B cell (primary cell): ENCODE results near the gene PLEKHG4. TPM values are rescaled to one million over a fixed set of nuclear protein-coding genes. Genes with fewer than 3 reads are reported as not detected.

ENCODE experiments used
- ATAC-seq: fragments of 200-7000 bp; cut with Tn5 transposase; one replicate; pipeline ENCODE4 v1.10.0; 2021; ENCODE audit warnings: low read depth, mild to moderate bottlenecking, moderate number of reproducible peaks, moderate library complexity
- CTCF ChIA-PET: fragments of 350-600 bp; sonication (Branson Sonifier 250); formaldehyde crosslinking; loops from one replicate; lab custom pipeline; 2021; ENCODE audit warnings: antibody characterized with exemption, inconsistent platforms; lab: Charles Lee
- POLR2A ChIA-PET: fragments of 350-600 bp; sonication (Branson Sonifier 250); formaldehyde crosslinking; loops from one replicate; lab custom pipeline; 2021; ENCODE audit warnings: antibody characterized with exemption; lab: Charles Lee
- DNase-seq: peaks from one replicate; pipeline ENCODE4 v3.0.0; 2013
- H2AFZ ChIP-seq: 2 replicates; pipeline ENCODE4 v1.6.1; 2012; ENCODE audit warnings: mild to moderate bottlenecking, low read depth, low read length; ENCODE audit not compliant: insufficient read depth, poor library complexity, severe bottlenecking
- H3K27ac ChIP-seq, 2 donors: 1 replicate in 1 of 2; 2 replicates in 1 of 2; pipeline ENCODE4 v1.5.1; 2012 to 2013; ENCODE audit warnings: low read length in 2 of 2, mild to moderate bottlenecking in 2 of 2, moderate library complexity in 1 of 2
- H3K27me3 ChIP-seq, 4 experiments: fragments of 200-600 bp in 1 of 4; sonication (generic) in 1 of 4; replicated peaks in 1 of 4; 1 replicate in 2 of 4; 2 replicates in 2 of 4; pipeline versions ENCODE4 v1.6.1 to v1.7.0; 2013 to 2016; ENCODE audit warnings: low read length in 3 of 4, mild to moderate bottlenecking in 2 of 4, mixed read lengths in 1 of 4, moderate library complexity in 1 of 4; ENCODE audit not compliant: insufficient read depth in 4 of 4, control insufficient read depth in 3 of 4; ENCODE audit errors: control extremely low read depth in 1 of 4
- H3K36me3 ChIP-seq, 2 experiments: replicated peaks in 1 of 2; 1 replicate in 1 of 2; 2 replicates in 1 of 2; pipeline versions ENCODE4 v1.6.1 to v1.7.1; 2013; ENCODE audit warnings: low read length in 1 of 2; ENCODE audit not compliant: insufficient read depth in 2 of 2, control insufficient read depth in 1 of 2; ENCODE audit errors: control extremely low read depth in 1 of 2, extremely low read depth in 1 of 2
- H3K4me1 ChIP-seq, 2 donors: fragments of 200-600 bp in 1 of 2; sonication (generic) in 1 of 2; 1 replicate in 1 of 2; 2 replicates in 1 of 2; pipeline versions ENCODE4 v1.5.1 to v1.6.1; 2013 to 2017; ENCODE audit warnings: low read length in 2 of 2; ENCODE audit not compliant: control insufficient read depth in 2 of 2, insufficient read depth in 2 of 2
- H3K4me2 ChIP-seq: replicated peaks from 2 replicates; pipeline ENCODE3; 2012; ENCODE audit warnings: mild to moderate bottlenecking, low read depth, low read length; ENCODE audit not compliant: poor library complexity, severe bottlenecking
- H3K4me3 ChIP-seq, 5 experiments: fragments of 200-600 bp in 1 of 5; sonication (generic) in 1 of 5; 1 replicate in 3 of 5; 2 replicates in 2 of 5; pipeline versions ENCODE4 v1.5.1 to v1.7.0; 2011 to 2016; ENCODE audit warnings: low read length in 4 of 5, mild to moderate bottlenecking in 4 of 5, low read depth in 2 of 5, control low read depth in 1 of 5, moderate library complexity in 1 of 5; ENCODE audit not compliant: insufficient read depth in 1 of 5; ENCODE audit errors: control extremely low read depth in 1 of 5, extremely low read depth in 1 of 5
- H3K79me2 ChIP-seq: fragments of 200-600 bp; sonication (generic); one replicate; pipeline ENCODE4 v1.6.0; 2016; ENCODE audit warnings: low read length; ENCODE audit not compliant: control insufficient read depth, insufficient read depth
- H3K9ac ChIP-seq: fragments of 200-600 bp; sonication (generic); 2 replicates; pipeline ENCODE4 v1.6.1; 2017; ENCODE audit warnings: mild to moderate bottlenecking, low read length, moderate library complexity
- H3K9me3 ChIP-seq, 3 donors: one replicate each; pipeline versions ENCODE4 v1.6.1 to v1.7.1; 2013; ENCODE audit warnings: low read length in 2 of 3; ENCODE audit not compliant: control insufficient read depth in 2 of 3, insufficient read depth in 1 of 3; ENCODE audit errors: control extremely low read depth in 1 of 3
- H4K20me1 ChIP-seq: 2 replicates; pipeline ENCODE4 v1.6.0; 2012; ENCODE audit warnings: mild to moderate bottlenecking, low read length; ENCODE audit not compliant: insufficient read depth, control insufficient read depth, poor library complexity, severe bottlenecking
- H3K27ac Mint-ChIP-seq: one replicate; pipeline ENCODE4 v1.8.0; 2021; ENCODE audit warnings: mixed read lengths
- H3K27me3 Mint-ChIP-seq: one replicate; pipeline ENCODE4 v1.8.0; 2021; ENCODE audit warnings: mixed read lengths
- H3K4me1 Mint-ChIP-seq: one replicate; pipeline ENCODE4 v1.8.0; 2021; ENCODE audit warnings: mixed read lengths
- H3K4me3 Mint-ChIP-seq: one replicate; pipeline ENCODE4 v1.8.0; 2021; ENCODE audit warnings: mixed read lengths
- H3K9me3 Mint-ChIP-seq: one replicate; pipeline ENCODE4 v1.8.0; 2022; ENCODE audit warnings: mixed read lengths; ENCODE audit not compliant: insufficient read depth
- CTCF ChIP-seq: fragments of 200-600 bp; IDR thresholded peaks from one replicate; pipeline ENCODE4 v1.8.0; 2022; ENCODE audit warnings: antibody characterized with exemption, mild to moderate bottlenecking
- EZH2 ChIP-seq: IDR thresholded peaks from 2 replicates; pipeline ENCODE4 v1.6.1; 2012; ENCODE audit warnings: borderline replicate concordance, low read depth, mild to moderate bottlenecking, moderate library complexity, low read length; ENCODE audit not compliant: insufficient read depth, poor library complexity, severe bottlenecking
- WGBS: methylation state at CpG from one replicate; pipeline ENCODE4 v1.1.5; 2013; ENCODE audit warnings: missing lambda C conversion rate; ENCODE audit not compliant: insufficient coverage; 5-methylcytosine and 5-hydroxymethylcytosine counted together
- intact Hi-C: fragments of 100-400 bp; cut with micrococcal nuclease; formaldehyde crosslinking; loops from one replicate; pipeline ENCODE4 v1.10.0; 2022
- polyA plus RNA-seq: library from polyadenylated mRNA; depleted of rRNA; stranded (reverse); fragments of >200 nt; gene quantifications from 2 replicates; pipeline ENCODE4 v1.2.3, GENCODE V29; 2012
- total RNA-seq, 2 donors: library from RNA; stranded (reverse); fragments of 120-200 nt in 1 of 2; gene quantifications; 1 replicate in 1 of 2; 2 replicates in 1 of 2; pipeline versions ENCODE4 v1.2.3 to v1.2.4, GENCODE V29; 2013 to 2022

Gene PLEKHG4
- total and polyA plus RNA-seq, 2 donors (not counting 1 experiment from before 2014, with no cell fraction given): 6.0 to 7.1 TPM

GRCh38 chr16:67247192-67248072, 31.9 kb upstream of the PLEKHG4 start, which contains the start of gene FHOD1:
TSS of gene FHOD1 (minus strand) at chr16:67247481. CDS start at chr16:67247410, 71 bp downstream.
- WGBS: under 1% methylated on average over 60 of the region's 60 CpGs
- Histone ChIP-seq H3K79me2 (peaks cover 13% of the 10 kb centered on the region), H4K20me1 (peaks cover 8% of the 10 kb centered on the region), H2AFZ (peak within 1 kb of the TSS; percentile 86), H3K27me3 (peaks cover 0 to 17% (median 13%) of the 10 kb centered on the region in 4 experiments), H3K4me1 (peaks cover 46 to 55% of the 10 kb centered on the region in 2 donors), H3K9ac (peak within 1 kb of the TSS; percentile 81), H3K4me3 (peak within 1 kb of the TSS; percentile 70 to 97 (median 79)), H3K27ac (peak within 1 kb of the TSS; percentile 16 to 48), H3K9me3 (no peaks in the 10 kb centered on the region), H3K4me2 (peak within 1 kb of the TSS; percentile 100), H3K36me3 (no peaks in the 10 kb centered on the region)
- intact Hi-C loops: loop anchor here (1.0 to 10.0 kb wide), 7 partner anchors 20 to 417 kb away; partner anchors contain the start of genes ACD, ATP6V0D1, C16orf86 and E2F4
- ChIA-PET POLR2A (interaction anchor here (0.6 to 3.7 kb wide), 5 partner anchors 20 to 277 kb away, joined by 3 to 27 read pairs (median 3); partner anchors contain the start of gene TMEM208), CTCF (interaction anchor here (0.9 to 4.2 kb wide), 7 partner anchors 14 to 233 kb away, joined by 3 to 19 read pairs (median 4); partner anchors contain the start of genes ATP6V0D1 and TMEM208)
- H3K9me3 Mint-ChIP-seq: no peaks in the 10 kb centered on the region
- peaks cover 53% of the 10 kb centered on the region for H3K4me1 Mint-ChIP-seq
- H3K27ac Mint-ChIP-seq: peak within 1 kb of the TSS; percentile 90
- peaks cover 9% of the 10 kb centered on the region for H3K27me3 Mint-ChIP-seq
- ATAC-seq (peak; percentile 75), DNase-seq (peak; percentile 96)
- peak within 1 kb of the TSS; percentile 96 for H3K4me3 Mint-ChIP-seq
- TF ChIP-seq CTCF: no peak

GRCh38 chr16:67248073-67248400, 31.3 kb upstream of the PLEKHG4 start:
- Histone ChIP-seq H3K79me2 (peaks cover 11% of the 10 kb centered on the region), H3K4me3 (peak overlapping the region; percentile 60 to 97 (median 79)), H3K9me3 (no peaks in the 10 kb centered on the region), H2AFZ (peak overlapping the region; percentile 86), H3K27me3 (peaks cover 0 to 19% (median 13%) of the 10 kb centered on the region in 4 experiments), H3K4me1 (peaks cover 46 to 55% of the 10 kb centered on the region in 2 donors), H3K9ac (peak overlapping the region; percentile 81), H3K27ac (no peak overlapping the region), H3K4me2 (peak overlapping the region; percentile 100), H4K20me1 (peaks cover 8% of the 10 kb centered on the region), H3K36me3 (no peaks in the 10 kb centered on the region)
- POLR2A ChIA-PET: interaction anchor here (0.6 to 3.7 kb wide), 2 partner anchors 21 to 89 kb away, joined by 3 to 27 read pairs; partner anchors contain the start of gene TMEM208
- peak overlapping the region; percentile 90 for H3K27ac Mint-ChIP-seq
- peaks cover 53% of the 10 kb centered on the region for H3K4me1 Mint-ChIP-seq
- DNase-seq (peak; percentile 40), ATAC-seq (no peak)
- intact Hi-C loops: loop anchor here (10.0 kb wide), 1 partner anchor 417 kb away; the partner anchor contains the start of genes ACD, C16orf86, ENKD1 and PARD6A
- peak overlapping the region; percentile 96 for H3K4me3 Mint-ChIP-seq
- no peaks in the 10 kb centered on the region for H3K9me3 Mint-ChIP-seq
- TF ChIP-seq CTCF: no peak
- no peak for TF ChIP-seq EZH2
- CTCF ChIA-PET: interaction anchor here (0.9 to 4.2 kb wide), 5 partner anchors 13 to 232 kb away, joined by 3 to 19 read pairs (median 10); partner anchors contain the start of genes ATP6V0D1 and TMEM208
- peaks cover 9% of the 10 kb centered on the region for H3K27me3 Mint-ChIP-seq
- WGBS: 5% methylated on average over 7 of the region's 7 CpGs
